Calu3 (cell line): Measurements from ENCODE around the gene TMIGD1. TPM values are rescaled to one million over a fixed set of nuclear protein-coding genes. Genes with fewer than 3 reads are reported as not detected.

ENCODE experiments used
- BruUV-seq: library from RNA; stranded (reverse); fragments of 400-500 nt; replicated peaks from 2 replicates; lab custom pipeline; 2021; lab: Mats Ljungman, UMichigan
- CTCF ChIA-PET: fragments of 300-600 bp; sonication (Branson Sonifier 250); formaldehyde crosslinking; loops from one replicate; lab custom pipeline; 2022; ENCODE audit warnings: antibody characterized with exemption; lab: Charles Lee
- DNase-seq: peaks from one replicate; pipeline ENCODE4 v3.0.0; 2022
- H3K27ac Mint-ChIP-seq: one replicate; pipeline ENCODE4 v1.8.0; 2022; ENCODE audit warnings: mixed read lengths; ENCODE audit not compliant: unreplicated experiment
- H3K27me3 Mint-ChIP-seq: one replicate; pipeline ENCODE4 v1.8.0; 2022; ENCODE audit warnings: mixed read lengths; ENCODE audit not compliant: unreplicated experiment
- H3K36me3 Mint-ChIP-seq: one replicate; pipeline ENCODE4 v1.8.0; 2022; ENCODE audit warnings: mild to moderate bottlenecking, moderate library complexity, mixed read lengths; ENCODE audit not compliant: insufficient read depth, unreplicated experiment
- H3K4me1 Mint-ChIP-seq: one replicate; pipeline ENCODE4 v1.8.0; 2022; ENCODE audit warnings: mild to moderate bottlenecking, low read depth, mixed read lengths; ENCODE audit not compliant: unreplicated experiment
- H3K4me3 Mint-ChIP-seq: one replicate; pipeline ENCODE4 v1.8.0; 2022; ENCODE audit warnings: mild to moderate bottlenecking, low read depth, moderate library complexity, mixed read lengths; ENCODE audit not compliant: unreplicated experiment
- H3K9me3 Mint-ChIP-seq: one replicate; pipeline ENCODE4 v1.8.0; 2022; ENCODE audit warnings: low read depth, mixed read lengths; ENCODE audit not compliant: unreplicated experiment
- CTCF ChIP-seq: fragments of 200-600 bp; IDR thresholded peaks from one replicate; pipeline ENCODE4 v1.8.0; 2022; ENCODE audit warnings: antibody characterized with exemption; ENCODE audit not compliant: unreplicated experiment
- intact Hi-C: fragments of 100-400 bp; cut with micrococcal nuclease; formaldehyde crosslinking; loops from one replicate; pipeline ENCODE4 v1.10.0; 2022; ENCODE audit not compliant: unreplicated experiment
- total RNA-seq: library from RNA; stranded (reverse); gene quantifications from 2 replicates; pipeline ENCODE4 v1.2.3, GENCODE V29; 2022

The TMIGD1 gene
- total RNA-seq, 1 experiment from 2014 or later = not detected

GRCh38 chr17:30340801-30341356, 7.0 kb upstream of the TMIGD1 start:
- Mint-ChIP-seq H3K27ac (no peak overlapping the region), H3K4me3 (no peak overlapping the region), H3K4me1 (peaks cover 35% of the 10 kb centered on the region), H3K36me3 (no peaks in the 10 kb centered on the region), H3K9me3 (no peaks in the 10 kb centered on the region), H3K27me3 (no peaks in the 10 kb centered on the region)
- no peak for TF ChIP-seq CTCF
- BruUV-seq = no TSS peak
- intact Hi-C loops = loop anchor here (10.0 kb wide), 1 partner anchor 94 kb away; no protein-coding TSS in a partner anchor
- CTCF ChIA-PET = no interaction called here
- no peak for DNase-seq

- intact Hi-C loops = loop anchor here (5.0 kb wide), 1 partner anchor 42 kb away; no protein-coding TSS in a partner anchor
- no peak overlapping the region for H3K4me3 Mint-ChIP-seq
- H3K36me3 Mint-ChIP-seq = no peaks in the 10 kb centered on the region
- no peak for DNase-seq
- H3K9me3 Mint-ChIP-seq = no peaks in the 10 kb centered on the region
- H3K27me3 Mint-ChIP-seq = no peaks in the 10 kb centered on the region
- BruUV-seq = no TSS peak
- no peak for TF ChIP-seq CTCF
- CTCF ChIA-PET = interaction anchor here (0.6 to 1.0 kb wide), 4 partner anchors 12 to 235 kb away, joined by 3 to 13 read pairs (median 3); no protein-coding TSS in a partner anchor
- peaks cover 27% of the 10 kb centered on the region for H3K4me1 Mint-ChIP-seq
- H3K27ac Mint-ChIP-seq = no peak overlapping the region
These were observed 5.2 kb upstream of the TMIGD1 start for GRCh38 chr17:30339086-30339485.

GRCh38 chr17:30337393-30337999, 3.6 kb upstream of the TMIGD1 start:
- no peaks in the 10 kb centered on the region for H3K36me3 Mint-ChIP-seq
- H3K4me3 Mint-ChIP-seq = no peak overlapping the region
- BruUV-seq = no TSS peak
- TF ChIP-seq CTCF = no peak
- CTCF ChIA-PET = interaction anchor here (1.4 kb wide), 1 partner anchor 7 kb away, joined by 5 read pairs; no protein-coding TSS in a partner anchor
- H3K27me3 Mint-ChIP-seq = no peaks in the 10 kb centered on the region
- no peaks in the 10 kb centered on the region for H3K9me3 Mint-ChIP-seq
- no peak for DNase-seq
- no peak overlapping the region for H3K27ac Mint-ChIP-seq
- intact Hi-C loops = loop anchor here (2.0 to 5.0 kb wide), 2 partner anchors 40 to 213 kb away; no protein-coding TSS in a partner anchor
- peaks cover 24% of the 10 kb centered on the region for H3K4me1 Mint-ChIP-seq

GRCh38 chr17:30336369-30337171, 2.7 kb upstream of the TMIGD1 start:
- no peaks in the 10 kb centered on the region for H3K36me3 Mint-ChIP-seq
- H3K4me3 Mint-ChIP-seq = no peak overlapping the region
- H3K27me3 Mint-ChIP-seq = no peaks in the 10 kb centered on the region
- TF ChIP-seq CTCF = peak; percentile 71
- intact Hi-C loops = loop anchor here (1.0 to 5.0 kb wide), 3 partner anchors 39 to 232 kb away; no protein-coding TSS in a partner anchor
- H3K9me3 Mint-ChIP-seq = no peaks in the 10 kb centered on the region
- peak; percentile 63 for DNase-seq
- H3K27ac Mint-ChIP-seq = no peak overlapping the region
- peaks cover 16% of the 10 kb centered on the region for H3K4me1 Mint-ChIP-seq
- CTCF ChIA-PET = interaction anchor here (0.6 to 1.4 kb wide), 10 partner anchors 8 to 233 kb away, joined by 3 to 27 read pairs (median 6); partner anchors contain the start of gene BLMH
- BruUV-seq = no TSS peak
